B cell (primary cell): ENCODE measurements around the gene TNFAIP8L3.

Experiments
- EZH2 ChIP-seq: IDR thresholded peaks from 2 replicates; pipeline ENCODE4 v1.6.1; 2012; ENCODE audit warnings: borderline replicate concordance, low read depth, mild to moderate bottlenecking, moderate library complexity, low read length; ENCODE audit not compliant: insufficient read depth, poor library complexity, severe bottlenecking
- TF ChIP-seq, protein P1 (sequence below): fragments of 200-600 bp; IDR thresholded peaks from one replicate; pipeline ENCODE4 v1.8.0; 2022; ENCODE audit warnings: antibody characterized with exemption, mild to moderate bottlenecking

- TF ChIP-seq, protein P1, sequence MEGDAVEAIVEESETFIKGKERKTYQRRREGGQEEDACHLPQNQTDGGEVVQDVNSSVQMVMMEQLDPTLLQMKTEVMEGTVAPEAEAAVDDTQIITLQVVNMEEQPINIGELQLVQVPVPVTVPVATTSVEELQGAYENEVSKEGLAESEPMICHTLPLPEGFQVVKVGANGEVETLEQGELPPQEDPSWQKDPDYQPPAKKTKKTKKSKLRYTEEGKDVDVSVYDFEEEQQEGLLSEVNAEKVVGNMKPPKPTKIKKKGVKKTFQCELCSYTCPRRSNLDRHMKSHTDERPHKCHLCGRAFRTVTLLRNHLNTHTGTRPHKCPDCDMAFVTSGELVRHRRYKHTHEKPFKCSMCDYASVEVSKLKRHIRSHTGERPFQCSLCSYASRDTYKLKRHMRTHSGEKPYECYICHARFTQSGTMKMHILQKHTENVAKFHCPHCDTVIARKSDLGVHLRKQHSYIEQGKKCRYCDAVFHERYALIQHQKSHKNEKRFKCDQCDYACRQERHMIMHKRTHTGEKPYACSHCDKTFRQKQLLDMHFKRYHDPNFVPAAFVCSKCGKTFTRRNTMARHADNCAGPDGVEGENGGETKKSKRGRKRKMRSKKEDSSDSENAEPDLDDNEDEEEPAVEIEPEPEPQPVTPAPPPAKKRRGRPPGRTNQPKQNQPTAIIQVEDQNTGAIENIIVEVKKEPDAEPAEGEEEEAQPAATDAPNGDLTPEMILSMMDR, result no peak
- TF ChIP-seq EZH2, result no peak
Observed at GRCh38 chr15:51131596-51132290, 37.0 kb upstream of the TNFAIP8L3 start.
